BE2C (cell line): ENCODE results near the gene NCS1.
"Not testable (repeated sequence)": the region's sequence is repeated elsewhere in the genome, so short reads cannot be mapped to it uniquely, and the experiment has no call there.

ENCODE experiments used
- DNase-seq: peaks from one replicate; pipeline ENCODE4 v3.0.0-alpha.2; 2020
- H3K27me3 ChIP-seq: fragments of 250-450 bp; sonication (Bioruptor Pico); 2 replicates; pipeline ENCODE4 v1.5.1; 2020; ENCODE audit warnings: mild to moderate bottlenecking
- H3K36me3 ChIP-seq: fragments of 250-450 bp; sonication (Bioruptor Pico); 2 replicates; pipeline ENCODE4 v1.5.1; 2020; ENCODE audit warnings: mild to moderate bottlenecking
- H3K4me1 ChIP-seq: fragments of 250-450 bp; sonication (Bioruptor Pico); 2 replicates; pipeline ENCODE4 v1.5.1; 2020
- H3K4me3 ChIP-seq: 2 replicates; pipeline ENCODE4 v1.5.1; 2011; ENCODE audit warnings: low read depth, low read length
- H3K9me3 ChIP-seq: fragments of 250-450 bp; sonication (Bioruptor Pico); 2 replicates; pipeline ENCODE4 v1.5.1; 2020
- CTCF ChIP-seq: IDR thresholded peaks from 2 replicates; pipeline ENCODE4 v1.5.1; 2012; ENCODE audit warnings: mild to moderate bottlenecking, low read depth, low read length

Gene NCS1

GRCh38 chr9:130276955-130277354 lies 104.8 kb downstream of the NCS1 start:
- DNase-seq: no peak
- no peak overlapping the region for H3K4me3 ChIP-seq
- no peaks in the 10 kb centered on the region for H3K9me3 ChIP-seq
- TF ChIP-seq CTCF: no peak
- H3K36me3 ChIP-seq: no peaks in the 10 kb centered on the region
- peaks cover under 1% of the 10 kb centered on the region; the same call in 1 of the 2 replicates for H3K4me1 ChIP-seq
- H3K27me3 ChIP-seq: no peaks in the 10 kb centered on the region

GRCh38 chr9:130277525-130277924 lies 105.3 kb downstream of the NCS1 start:
- not testable (repeated sequence) for H3K4me1 ChIP-seq, H3K9me3 ChIP-seq, H3K27me3 ChIP-seq, DNase-seq, H3K36me3 ChIP-seq, H3K4me3 ChIP-seq

GRCh38 chr9:130283539-130284248 lies 111.5 kb downstream of the NCS1 start:
- no peak overlapping the region for H3K4me3 ChIP-seq
- no peaks in the 10 kb centered on the region for H3K9me3 ChIP-seq
- DNase-seq: peak; percentile 48
- H3K27me3 ChIP-seq: no peaks in the 10 kb centered on the region
- H3K36me3 ChIP-seq: no peaks in the 10 kb centered on the region
- TF ChIP-seq CTCF: no peak
- peaks cover 10% of the 10 kb centered on the region for H3K4me1 ChIP-seq

GRCh38 chr9:130284249-130284625 lies 112.0 kb downstream of the NCS1 start:
- no peaks in the 10 kb centered on the region for H3K36me3 ChIP-seq
- H3K27me3 ChIP-seq: no peaks in the 10 kb centered on the region
- DNase-seq: no peak
- H3K4me1 ChIP-seq: peaks cover 15% of the 10 kb centered on the region
- TF ChIP-seq CTCF: no peak
- no peak overlapping the region for H3K4me3 ChIP-seq
- H3K9me3 ChIP-seq: no peaks in the 10 kb centered on the region

- Histone ChIP-seq H3K27me3 (no peaks in the 10 kb centered on the region), H3K36me3 (no peaks in the 10 kb centered on the region), H3K4me3 (no peak overlapping the region), H3K4me1 (peaks cover 20% of the 10 kb centered on the region), H3K9me3 (no peaks in the 10 kb centered on the region)
- no peak for TF ChIP-seq CTCF
- no peak for DNase-seq
Observed at GRCh38 chr9:130284690-130285089, 112.5 kb downstream of the NCS1 start.

GRCh38 chr9:130285271-130285670 lies 113.1 kb downstream of the NCS1 start:
- Histone ChIP-seq H3K4me1 (peaks cover 21% of the 10 kb centered on the region), H3K9me3 (no peaks in the 10 kb centered on the region), H3K4me3 (no peak overlapping the region), H3K27me3 (no peaks in the 10 kb centered on the region), H3K36me3 (no peaks in the 10 kb centered on the region)
- DNase-seq: no peak
- TF ChIP-seq CTCF: no peak
